HUDEP-2 (cell line): ENCODE results near the gene ADAMTS12.
"Not testable (repeated sequence)": the region's sequence is repeated elsewhere in the genome, so short reads cannot be mapped to it uniquely, and the experiment has no call there.

ENCODE experiments used
- DNase-seq, 76 experiments: peaks; one replicate each; lab custom pipeline; 2025; ENCODE audit not compliant: unreplicated experiment in 76 of 76; lab: John Stamatoyannopoulos, UW

The ADAMTS12 gene

DNA sequence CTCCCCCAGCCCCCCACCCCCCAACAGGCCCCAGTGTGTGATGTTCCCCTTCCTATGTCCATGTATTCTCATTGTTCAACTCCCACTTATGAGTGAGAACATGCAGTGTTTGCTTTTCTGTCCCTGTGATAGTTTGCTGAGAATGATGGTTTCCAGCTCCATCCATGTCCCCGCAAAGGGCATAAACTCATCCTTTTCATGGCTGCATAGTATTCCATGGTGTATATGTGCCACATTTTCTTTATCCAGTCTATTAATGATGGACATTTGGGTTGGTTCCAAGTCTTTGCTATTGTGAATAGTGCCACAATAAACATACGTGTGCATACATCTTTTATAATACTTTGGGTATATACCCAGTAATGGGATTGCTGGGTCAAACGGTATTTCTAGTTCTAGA, 23.1 kb upstream of the ADAMTS12 start:
- DNase-seq = not testable (repeated sequence)

GRCh38 chr5:33906248-33906647, 14.5 kb upstream of the ADAMTS12 start:
- DNase-seq = not testable (repeated sequence)

DNA sequence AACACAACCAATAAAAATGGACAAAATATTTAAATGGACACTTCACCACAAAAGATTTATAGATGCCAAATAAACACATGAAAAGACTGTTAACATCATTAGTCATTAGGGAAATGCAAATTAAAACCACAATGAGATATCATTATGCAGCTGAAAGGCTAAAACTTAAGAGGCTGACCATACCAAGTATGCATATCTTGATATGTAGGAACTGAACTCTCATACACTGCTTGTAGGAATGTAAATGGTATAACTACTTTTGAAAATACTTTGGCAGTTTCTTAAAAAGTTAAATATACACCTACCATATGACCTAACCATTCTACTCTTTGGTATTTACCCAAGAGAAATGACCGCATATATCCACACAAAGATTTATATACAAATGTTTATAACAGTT, 13.6 kb upstream of the ADAMTS12 start:
- DNase-seq = no peak

DNA sequence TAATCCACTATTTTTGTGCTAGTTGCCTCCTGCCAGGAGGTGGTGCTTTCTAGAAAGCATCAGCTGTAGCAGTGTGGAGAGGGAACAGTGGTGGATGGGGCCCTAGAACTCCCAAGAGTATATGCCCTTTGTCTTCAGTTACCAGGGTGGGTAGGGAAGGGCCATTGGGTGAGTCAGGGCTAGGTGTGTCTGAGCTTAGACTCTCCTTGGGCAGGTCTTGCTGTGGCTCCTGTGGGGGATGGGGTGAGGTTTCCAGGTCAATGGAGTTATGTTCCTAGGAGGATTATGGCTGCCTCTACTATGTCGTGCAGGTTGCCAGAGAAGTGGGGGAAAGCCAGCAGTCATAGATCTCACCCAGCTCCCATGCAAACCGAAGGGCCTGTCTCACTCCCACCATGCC, 11.3 kb upstream of the ADAMTS12 start:
- DNase-seq = no peak

- no peak for DNase-seq
These were observed 9.4 kb upstream of the ADAMTS12 start for GRCh38 chr5:33901156-33901555.

- no peak for DNase-seq
These were observed 2.8 kb upstream of the ADAMTS12 start for GRCh38 chr5:33894566-33894965.

GRCh38 chr5:33892620-33893137, 889 bp upstream of the ADAMTS12 start:
- DNase-seq = no peak

DNA sequence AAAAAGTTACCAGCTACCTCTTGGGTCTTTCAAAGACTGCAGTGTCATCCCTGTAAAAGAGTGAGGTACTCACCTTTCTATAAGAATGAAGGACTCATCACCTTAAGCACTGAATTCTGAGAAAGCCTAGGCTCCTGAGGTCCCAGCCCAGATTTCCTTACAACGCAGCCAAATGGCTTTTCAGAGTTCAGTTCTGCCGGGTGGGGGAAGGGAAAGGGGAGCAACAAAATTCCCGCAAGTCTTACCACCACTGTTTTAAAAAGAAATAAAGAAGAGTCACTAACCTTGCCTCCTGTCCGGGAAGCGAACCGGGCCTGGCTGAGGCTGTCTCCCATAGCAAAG, 373 bp downstream of the ADAMTS12 start:
- no peak for DNase-seq

- no peak for DNase-seq
These were observed 1.4 kb downstream of the ADAMTS12 start for GRCh38 chr5:33890131-33891032.

GRCh38 chr5:33888587-33888986, 3.2 kb downstream of the ADAMTS12 start:
- DNase-seq = no peak

DNA sequence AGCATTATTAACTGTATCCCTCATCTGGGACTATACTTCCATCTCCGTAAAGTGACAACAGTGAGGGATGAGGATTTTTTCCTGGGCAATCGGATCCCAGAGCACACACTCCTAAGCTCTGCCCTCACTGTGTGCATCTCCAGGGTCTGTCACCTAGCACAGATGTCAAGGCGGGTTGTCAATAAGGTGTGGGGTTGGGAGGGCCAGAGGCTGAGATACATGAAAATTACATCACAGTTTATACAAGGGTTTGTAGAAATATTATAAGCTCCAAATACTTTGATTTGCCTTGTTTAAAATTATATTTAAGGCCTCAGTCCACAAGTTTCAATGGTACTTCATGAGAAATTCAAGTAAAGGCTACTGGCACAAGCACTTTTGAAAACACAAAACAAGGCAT, 4.5 kb downstream of the ADAMTS12 start:
- DNase-seq = no peak

DNA sequence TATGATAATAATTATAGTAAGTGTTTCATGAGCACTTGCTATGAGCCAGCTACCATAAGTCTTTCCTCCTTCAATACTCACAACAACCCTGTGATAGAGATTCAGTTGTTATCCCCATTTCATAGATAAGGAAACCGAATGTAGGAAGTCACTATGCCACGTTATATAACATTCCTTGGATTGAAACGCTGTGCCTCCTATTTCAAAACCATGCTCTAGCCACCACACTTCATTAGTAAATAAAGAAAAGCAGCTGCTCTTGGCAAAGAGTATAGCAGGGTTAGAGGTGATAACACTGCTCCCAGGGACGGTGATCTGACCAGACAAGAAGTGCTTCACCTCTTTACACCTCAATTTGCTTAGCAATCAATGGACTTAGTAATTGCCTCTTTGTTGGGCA, 5.5 kb downstream of the ADAMTS12 start:
- DNase-seq = no peak

DNA sequence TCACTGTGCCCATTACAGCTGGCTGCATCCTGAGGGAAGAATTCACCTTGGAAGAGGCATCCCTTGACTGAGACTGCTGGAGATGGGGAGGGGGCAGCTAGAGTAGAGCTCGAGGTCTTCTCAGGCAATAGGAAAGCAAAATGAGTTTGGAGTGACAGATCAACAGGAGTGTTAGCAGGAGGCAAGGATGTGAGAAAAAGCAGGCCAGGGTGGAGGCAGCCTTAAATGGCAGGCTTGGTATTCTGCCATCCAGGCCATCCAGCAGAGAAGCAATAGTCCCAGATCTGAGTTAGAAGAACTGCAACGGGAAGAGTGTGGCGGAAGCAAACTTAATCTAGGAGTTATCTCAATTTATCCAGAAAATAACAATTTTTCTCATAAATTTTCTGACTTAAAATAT, 6.1 kb downstream of the ADAMTS12 start:
- no peak for DNase-seq

GRCh38 chr5:33883482-33883881, 8.3 kb downstream of the ADAMTS12 start:
- no peak for DNase-seq

DNA sequence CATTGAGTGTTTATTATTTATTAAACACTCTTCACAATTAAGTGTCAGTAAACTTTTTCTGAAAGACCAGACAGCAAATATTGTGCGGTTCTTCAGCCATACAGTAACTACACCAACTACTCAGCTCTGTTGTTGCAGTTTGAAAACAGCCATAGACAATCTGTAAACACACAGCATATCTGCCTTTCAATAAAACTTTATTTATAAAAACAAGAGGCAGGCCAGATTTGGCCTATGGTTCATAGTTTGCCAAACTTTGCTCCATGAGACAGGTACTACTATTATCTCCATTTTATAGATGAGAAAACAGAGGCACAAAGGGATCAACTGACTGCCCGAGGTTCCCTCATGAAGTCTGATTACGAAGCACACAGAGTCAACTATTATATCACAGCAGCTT, 11.5 kb downstream of the ADAMTS12 start:
- DNase-seq = no peak

DNA sequence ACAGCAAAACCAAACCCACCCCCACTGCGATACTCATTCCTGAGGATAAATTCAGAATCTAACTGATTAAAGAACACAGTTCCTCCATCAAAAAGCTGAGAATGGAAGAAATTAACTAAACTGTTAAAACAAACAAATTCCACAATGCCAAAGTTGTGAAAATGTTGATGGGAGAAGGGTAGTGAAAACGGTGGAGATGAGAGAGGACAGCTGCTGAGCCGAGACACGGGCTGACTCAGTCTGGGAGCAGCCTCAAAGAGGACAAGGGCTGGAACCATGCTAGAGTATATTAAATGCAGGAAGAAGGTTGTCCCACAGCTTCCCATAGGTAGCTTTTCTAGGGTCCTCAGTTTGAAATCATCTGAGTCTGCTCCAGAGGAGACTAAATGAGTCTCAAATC, 14.3 kb downstream of the ADAMTS12 start:
- no peak for DNase-seq

- DNase-seq = no peak
These were observed 24.5 kb downstream of the ADAMTS12 start for GRCh38 chr5:33867241-33867640.

GRCh38 chr5:33859177-33859576, 32.6 kb downstream of the ADAMTS12 start:
- DNase-seq = not testable (repeated sequence)

DNA sequence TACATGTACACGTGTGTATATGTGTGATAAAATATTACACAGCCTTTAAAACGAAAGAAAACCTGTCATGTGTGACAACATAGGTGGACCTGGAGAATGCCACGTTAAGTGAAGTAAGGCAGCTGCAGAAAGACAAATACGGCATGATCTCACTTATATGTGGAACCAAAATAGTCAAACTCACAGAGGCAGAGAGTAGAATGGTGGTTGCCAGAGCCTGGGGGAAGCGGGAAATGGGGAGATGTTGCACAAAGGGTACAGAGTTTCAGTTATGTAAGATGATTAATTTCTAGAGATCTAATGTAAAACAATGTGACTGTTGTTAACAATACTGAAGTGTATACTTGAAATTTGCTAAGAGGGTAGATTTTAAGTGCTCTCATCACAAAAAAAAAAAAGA, 34.8 kb downstream of the ADAMTS12 start:
- no peak for DNase-seq

DNA sequence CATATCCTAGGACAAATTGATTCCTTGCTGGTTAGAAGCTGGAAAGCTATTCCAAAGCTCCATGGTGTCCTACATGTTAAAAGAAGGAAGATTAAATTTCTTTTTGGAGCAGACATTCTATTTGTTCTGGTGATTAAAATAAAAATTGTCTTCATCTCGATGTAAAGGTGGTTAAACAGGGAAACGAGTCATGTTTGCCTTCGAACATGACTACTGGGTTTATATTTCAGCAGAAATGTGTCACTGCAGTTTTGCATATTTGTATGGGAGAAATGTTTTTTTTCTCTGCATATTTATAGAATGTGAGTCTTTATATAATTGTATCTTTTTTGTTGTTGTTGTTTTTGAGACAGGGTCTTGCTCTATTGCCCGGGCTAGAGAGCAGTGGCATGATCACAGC, 36.4 kb downstream of the ADAMTS12 start:
- DNase-seq = no peak

GRCh38 chr5:33854733-33855151, 37.0 kb downstream of the ADAMTS12 start:
- no peak for DNase-seq

- no peak for DNase-seq
These were observed 39.0 kb downstream of the ADAMTS12 start for GRCh38 chr5:33852837-33853236.

GRCh38 chr5:33852319-33852718, 39.5 kb downstream of the ADAMTS12 start:
- no peak for DNase-seq
